ENCODE measurements around the gene ITPR1.

DNA sequence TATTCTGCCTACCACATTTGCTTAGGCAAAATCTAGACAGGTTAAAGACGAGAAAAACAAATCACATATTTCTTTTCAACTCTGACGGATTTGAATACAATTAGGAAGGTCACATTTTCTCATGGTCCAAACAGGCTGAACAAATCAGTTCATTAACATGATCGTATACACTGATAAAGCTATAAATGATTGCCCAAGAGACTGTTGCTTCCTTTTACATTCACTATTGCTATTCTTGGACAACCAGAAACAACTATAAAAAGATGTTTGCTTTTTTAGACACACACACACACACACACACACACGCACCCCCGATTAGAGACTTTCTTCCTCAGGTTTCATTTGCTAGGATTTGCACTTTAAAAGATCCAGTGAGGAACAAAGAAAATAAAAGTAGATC lies 363.8 kb downstream of the ITPR1 start:
- no peak for TF ChIP-seq HDGF (IDR thresholded peaks at IDR 0.05; ENCODE audit: borderline replicate concordance)
- no peak for TF ChIP-seq BHLHE40 (IDR thresholded peaks at IDR 0.05; ENCODE audit: borderline replicate concordance)

Measured in HEK293T (cell line).